Adrenal gland (tissue), 12 donors: ENCODE results near the gene PFKP. TPM values are rescaled to one million over a fixed set of nuclear protein-coding genes. Genes with fewer than 3 reads are reported as not detected.

ENCODE experiments used
- DNase-seq, 7 donors: peaks; one replicate each; pipeline ENCODE4 v3.0.0-alpha.2; 2019 to 2020
- H3K27ac ChIP-seq, 5 donors: fragments of 200-600 bp; sonication (generic) in 4 of 5; 1 replicate in 3 of 5; 2 replicates in 2 of 5; pipeline versions ENCODE4 v1.5.1 to v1.8.0; 2016 to 2020; ENCODE audit warnings: mild to moderate bottlenecking in 1 of 5
- H3K27me3 ChIP-seq: fragments of 200-600 bp; 2 replicates; pipeline ENCODE4 v1.8.0; 2021
- H3K36me3 ChIP-seq, 2 donors: fragments of 200-600 bp; replicated peaks in 1 of 2; 1 replicate in 1 of 2; 2 replicates in 1 of 2; pipeline versions ENCODE4 v1.5.1 to v1.8.0; 2018 to 2022
- H3K4me1 ChIP-seq, 2 donors: fragments of 200-600 bp; replicated peaks in 1 of 2; 1 replicate in 1 of 2; 2 replicates in 1 of 2; pipeline versions ENCODE4 v1.5.1 to v1.8.0; 2018 to 2021
- H3K4me3 ChIP-seq, 4 donors: fragments of 200-600 bp; sonication (generic) in 3 of 4; one replicate each; pipeline ENCODE4 v1.5.1; 2016 to 2018
- H3K9me3 ChIP-seq, 3 donors: fragments of 200-600 bp; sonication (generic) in 1 of 3; replicated peaks in 1 of 3; 1 replicate in 2 of 3; 2 replicates in 1 of 3; pipeline versions ENCODE4 v1.5.1 to v1.8.0; 2016 to 2021
- CTCF ChIP-seq, 6 experiments: fragments of 450-650 bp in 4 of 6; fragments of 200-600 bp in 2 of 6; sonication (generic) in 1 of 6; IDR thresholded peaks; 1 replicate in 5 of 6; 2 replicates in 1 of 6; pipeline versions ENCODE4 v1.5.1 to v1.8.0; 2016 to 2021; ENCODE audit warnings: antibody characterized with exemption in 6 of 6, mild to moderate bottlenecking in 2 of 6, moderate library complexity in 1 of 6
- POLR2A ChIP-seq, 2 donors: fragments of 450-650 bp; IDR thresholded peaks; one replicate each; pipeline ENCODE4 v1.6.1; 2017; ENCODE audit warnings: antibody characterized with exemption in 2 of 2, mild to moderate bottlenecking in 2 of 2, moderate library complexity in 1 of 2
- WGBS, 4 donors: extraction: QIAGEN DNeasy Blood & Tissue Kit in 2 of 4; methylation state at CpG; one replicate each; pipeline versions ENCODE4 v1.1.5 to v1.1.7; 2013 to 2017; 5-methylcytosine and 5-hydroxymethylcytosine counted together
- intact Hi-C, 2 donors: fragments of 100-400 bp; cut with DNase I; formaldehyde crosslinking; loops; one replicate each; pipeline versions ENCODE4 v1.14.1 to v1.15.0; 2022 to 2023
- polyA plus RNA-seq, 3 donors: library from polyadenylated mRNA; stranded (reverse); fragments of 200-250 nt in 2 of 3; fragments of 350-450 nt in 1 of 3; fragmentation: Illumina TruSeq in 1 of 3; extraction: RNeasy Lipid Tissue Mini Kit (QIAGEN cat#74804) in 1 of 3; gene quantifications; one replicate each; pipeline ENCODE4 v1.2.3, GENCODE V29; 2013 to 2014
- total RNA-seq, 9 donors: library from RNA; depleted of rRNA in 4 of 9; stranded (reverse); fragments of >200 nt in 4 of 9; fragments of 120-200 nt in 1 of 9; fragmentation: NEBNext Ultra II Directional in 1 of 9; extraction: Animal tissue kit (Norgen Biotek cat#: 25700) in 1 of 9; gene quantifications; one replicate each; pipeline versions ENCODE4 v1.1.0 to v1.2.4, GENCODE V29; 2013 to 2023
- donor health status: healthy with polysubstance abuse.
- donor health status: Bipolar disorder and iron deficiency.
- donor health status: DM: yes; HTN: yes; CAD: no.
- donor health status: DM: no; HTN: no; CAD: no.
- donor health status: DM: no; HTN: no; CAD: no.
- donor health status: DM: yes; HTN: yes; CAD: no.

PFKP gene
- total and polyA plus RNA-seq, 12 donors = 4.6 to 46.6 (median 16.4) TPM

- no peak for DNase-seq
- H3K4me1 ChIP-seq = peaks cover 0 to 10% of the 10 kb centered on the region in 2 donors
- intact Hi-C loops = no loop called here
- no peak overlapping the region for H3K4me3 ChIP-seq
- no peaks in the 10 kb centered on the region for H3K27me3 ChIP-seq
- H3K36me3 ChIP-seq = peaks cover 0 to 75% of the 10 kb centered on the region in 2 donors
- H3K9me3 ChIP-seq = no peaks in the 10 kb centered on the region
- 78 to 83% (median 80%) methylated on average over 21 of the region's 21 CpGs for WGBS, 4 donors
- peak overlapping the region in 2 of 5 donors; percentile 17 to 48 for H3K27ac ChIP-seq
- no peak for TF ChIP-seq POLR2A (IDR thresholded peaks at IDR 0.05)
- no peak for TF ChIP-seq CTCF (IDR thresholded peaks at IDR 0.05)
Observed at GRCh38 chr10:3136763-3137611, 69.6 kb downstream of the PFKP start.

- no peak for DNase-seq
- no peak overlapping the region for H3K27ac ChIP-seq
- no peaks in the 10 kb centered on the region for H3K27me3 ChIP-seq
- H3K4me1 ChIP-seq = peaks cover 0 to 10% of the 10 kb centered on the region in 2 donors
- WGBS, 4 donors = 94 to 96% (median 94%) methylated on average over 22 to 41 of the region's 41 CpGs
- intact Hi-C loops = no loop called here
- peaks cover 0 to 87% of the 10 kb centered on the region in 2 donors for H3K36me3 ChIP-seq
- TF ChIP-seq CTCF (IDR thresholded peaks at IDR 0.05) (no peak), POLR2A (IDR thresholded peaks at IDR 0.05) (no peak)
- no peaks in the 10 kb centered on the region for H3K9me3 ChIP-seq
- H3K4me3 ChIP-seq = no peak overlapping the region
Observed at GRCh38 chr10:3137958-3138726, 70.8 kb downstream of the PFKP start.

GRCh38 chr10:3139216-3139910, 72.0 kb downstream of the PFKP start:
- Histone ChIP-seq H3K4me3 (no peak overlapping the region), H3K4me1 (peaks cover 0 to 10% of the 10 kb centered on the region in 2 donors), H3K9me3 (no peaks in the 10 kb centered on the region), H3K27ac (no peak overlapping the region), H3K27me3 (no peaks in the 10 kb centered on the region), H3K36me3 (peaks cover 0 to 93% of the 10 kb centered on the region in 2 donors)
- WGBS, 4 donors = 92 to 95% (median 93%) methylated on average over 10 of the region's 10 CpGs
- intact Hi-C loops = no loop called here
- DNase-seq = no peak
- TF ChIP-seq CTCF (IDR thresholded peaks at IDR 0.05) (no peak), POLR2A (IDR thresholded peaks at IDR 0.05) (no peak)

GRCh38 chr10:3140280-3140679, 72.9 kb downstream of the PFKP start:
- H3K9me3 ChIP-seq = no peaks in the 10 kb centered on the region
- peaks cover 0 to 99% of the 10 kb centered on the region in 2 donors for H3K36me3 ChIP-seq
- no peak for TF ChIP-seq POLR2A (IDR thresholded peaks at IDR 0.05)
- no peak for TF ChIP-seq CTCF (IDR thresholded peaks at IDR 0.05)
- no peaks in the 10 kb centered on the region for H3K27me3 ChIP-seq
- 86 to 88% (median 87%) methylated on average over 9 of the region's 9 CpGs for WGBS, 4 donors
- intact Hi-C loops = no loop called here
- no peak overlapping the region for H3K4me3 ChIP-seq
- peaks cover 0 to 10% of the 10 kb centered on the region in 2 donors for H3K4me1 ChIP-seq
- H3K27ac ChIP-seq = no peak overlapping the region
- DNase-seq = no peak
